CD4-positive, alpha-beta T cell (primary cell): ENCODE results near the gene FBLN1. TPM values are rescaled to one million over a fixed set of nuclear protein-coding genes. Genes with fewer than 3 reads are reported as not detected.

Experiments
- ATAC-seq: fragments of 200-7000 bp; cut with Tn5 transposase; one replicate; pipeline ENCODE4 v1.10.0; 2022; ENCODE audit warnings: mild to moderate bottlenecking; ENCODE audit not compliant: poor library complexity
- CTCF ChIA-PET: fragments of 350-600 bp; sonication (Branson Sonifier 250); formaldehyde crosslinking; loops from one replicate; lab custom pipeline; 2021; ENCODE audit warnings: antibody characterized with exemption, inconsistent platforms; lab: Charles Lee
- POLR2A ChIA-PET: fragments of 350-600 bp; sonication (Branson Sonifier 250); formaldehyde crosslinking; loops from one replicate; lab custom pipeline; 2021; ENCODE audit warnings: antibody characterized with exemption, inconsistent platforms; lab: Charles Lee
- DNase-seq, 14 experiments: peaks; one replicate each; pipeline ENCODE4 v3.0.0-alpha.2; 2013 to 2020; ENCODE audit warnings: mixed read lengths in 2 of 14
- H3K27ac ChIP-seq, 2 donors: one replicate each; pipeline versions ENCODE4 v1.5.1 to v1.7.0; 2013; ENCODE audit warnings: low read length in 2 of 2, low read depth in 1 of 2, mild to moderate bottlenecking in 1 of 2
- H3K27me3 ChIP-seq, 2 experiments: 1 replicate in 1 of 2; 2 replicates in 1 of 2; pipeline versions ENCODE4 v1.6.1 to v1.7.0; 2013; ENCODE audit warnings: low read length in 2 of 2, control low read depth in 1 of 2, mild to moderate bottlenecking in 1 of 2, moderate library complexity in 1 of 2; ENCODE audit not compliant: insufficient read depth in 2 of 2, control insufficient read depth in 1 of 2
- H3K36me3 ChIP-seq: one replicate; pipeline ENCODE4 v1.6.1; 2013; ENCODE audit warnings: low read length, control low read depth; ENCODE audit not compliant: insufficient read depth
- H3K4me1 ChIP-seq: one replicate; pipeline ENCODE4 v1.6.1; 2013; ENCODE audit warnings: low read length, control low read depth; ENCODE audit not compliant: insufficient read depth
- H3K4me3 ChIP-seq: one replicate; pipeline ENCODE4 v1.5.1; 2013; ENCODE audit warnings: mild to moderate bottlenecking, low read length, moderate library complexity
- H3K9me3 ChIP-seq, 2 experiments: 1 replicate in 1 of 2; 2 replicates in 1 of 2; pipeline versions ENCODE4 v1.6.1 to v1.7.0; 2013; ENCODE audit warnings: low read length in 2 of 2, mild to moderate bottlenecking in 2 of 2, control low read depth in 1 of 2, moderate library complexity in 1 of 2; ENCODE audit not compliant: control insufficient read depth in 1 of 2, insufficient read depth in 1 of 2
- H3K27ac Mint-ChIP-seq: one replicate; pipeline ENCODE4 v1.8.0; 2020; ENCODE audit warnings: mixed read lengths
- H3K27me3 Mint-ChIP-seq: one replicate; pipeline ENCODE4 v1.8.0; 2021; ENCODE audit warnings: mixed read lengths
- H3K36me3 Mint-ChIP-seq: one replicate; pipeline ENCODE4 v1.8.0; 2021; ENCODE audit warnings: low read depth, mixed read lengths
- H3K4me1 Mint-ChIP-seq: one replicate; pipeline ENCODE4 v1.8.0; 2021; ENCODE audit warnings: low read depth, mixed read lengths
- H3K4me3 Mint-ChIP-seq: one replicate; pipeline ENCODE4 v1.8.0; 2020; ENCODE audit warnings: mild to moderate bottlenecking, mixed read lengths
- H3K9me3 Mint-ChIP-seq: one replicate; pipeline ENCODE4 v1.8.0; 2020; ENCODE audit warnings: mixed read lengths
- intact Hi-C, 2 experiments: fragments of 100-400 bp; cut with DNase I in 1 of 2; cut with micrococcal nuclease in 1 of 2; formaldehyde crosslinking; loops; one replicate each; pipeline versions ENCODE4 v1.15.1 to v1.9.0; 2023 to 2025; cut with DNase I, micrococcal nuclease
- total RNA-seq, 174 experiments: library from RNA in 2 of 174; stranded (reverse) in 2 of 174; gene quantifications; one replicate each; pipeline ENCODE4 v1.2.3 and lab custom pipeline; 2021 to 2026
- TF ChIP-seq, protein P1 (sequence below): fragments of 200-600 bp; IDR thresholded peaks from one replicate; pipeline ENCODE4 v1.8.0; 2022; ENCODE audit warnings: antibody characterized with exemption, mild to moderate bottlenecking

FBLN1 gene
- total RNA-seq, 2 experiments from 2014 or later: not detected

DNA sequence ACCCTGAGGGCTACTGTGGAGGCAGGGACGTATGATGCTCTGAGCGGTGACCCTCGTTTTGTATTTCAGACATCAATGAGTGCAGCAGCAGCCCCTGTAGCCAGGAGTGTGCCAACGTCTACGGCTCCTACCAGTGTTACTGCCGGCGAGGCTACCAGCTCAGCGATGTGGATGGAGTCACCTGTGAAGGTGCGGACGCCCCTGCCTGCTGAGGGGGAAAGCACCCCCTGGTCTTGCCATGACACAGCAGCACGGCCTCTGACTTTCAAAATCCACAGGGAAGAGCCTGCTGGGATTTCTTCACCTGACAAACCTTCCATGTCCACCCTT lies 44.3 kb downstream of the FBLN1 start:
- intact Hi-C loops: no loop called here
- Mint-ChIP-seq H3K9me3 (no peaks in the 10 kb centered on the region), H3K4me3 (no peak overlapping the region), H3K27me3 (no peaks in the 10 kb centered on the region), H3K27ac (no peak overlapping the region), H3K4me1 (no peaks in the 10 kb centered on the region), H3K36me3 (no peaks in the 10 kb centered on the region)
- H3K9me3 ChIP-seq: peaks cover 0 to 9% of the 10 kb centered on the region in 2 experiments
- H3K27ac ChIP-seq: no peak overlapping the region
- POLR2A ChIA-PET: no interaction called here
- DNase-seq (no peak), ATAC-seq (no peak)
- peaks cover 0 to 2% of the 10 kb centered on the region in 2 experiments for H3K27me3 ChIP-seq
- TF ChIP-seq, protein P1, sequence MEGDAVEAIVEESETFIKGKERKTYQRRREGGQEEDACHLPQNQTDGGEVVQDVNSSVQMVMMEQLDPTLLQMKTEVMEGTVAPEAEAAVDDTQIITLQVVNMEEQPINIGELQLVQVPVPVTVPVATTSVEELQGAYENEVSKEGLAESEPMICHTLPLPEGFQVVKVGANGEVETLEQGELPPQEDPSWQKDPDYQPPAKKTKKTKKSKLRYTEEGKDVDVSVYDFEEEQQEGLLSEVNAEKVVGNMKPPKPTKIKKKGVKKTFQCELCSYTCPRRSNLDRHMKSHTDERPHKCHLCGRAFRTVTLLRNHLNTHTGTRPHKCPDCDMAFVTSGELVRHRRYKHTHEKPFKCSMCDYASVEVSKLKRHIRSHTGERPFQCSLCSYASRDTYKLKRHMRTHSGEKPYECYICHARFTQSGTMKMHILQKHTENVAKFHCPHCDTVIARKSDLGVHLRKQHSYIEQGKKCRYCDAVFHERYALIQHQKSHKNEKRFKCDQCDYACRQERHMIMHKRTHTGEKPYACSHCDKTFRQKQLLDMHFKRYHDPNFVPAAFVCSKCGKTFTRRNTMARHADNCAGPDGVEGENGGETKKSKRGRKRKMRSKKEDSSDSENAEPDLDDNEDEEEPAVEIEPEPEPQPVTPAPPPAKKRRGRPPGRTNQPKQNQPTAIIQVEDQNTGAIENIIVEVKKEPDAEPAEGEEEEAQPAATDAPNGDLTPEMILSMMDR: no peak
- no peaks in the 10 kb centered on the region for H3K4me1 ChIP-seq
- CTCF ChIA-PET: no interaction called here
- H3K36me3 ChIP-seq: no peaks in the 10 kb centered on the region
- H3K4me3 ChIP-seq: no peak overlapping the region

GRCh38 chr22:45547731-45548130 lies 45.0 kb downstream of the FBLN1 start:
- ChIA-PET POLR2A (interaction anchor here (0.7 kb wide), 1 partner anchor 439 kb away, joined by 3 read pairs; no protein-coding TSS in a partner anchor), CTCF (no interaction called here)
- no peaks in the 10 kb centered on the region for H3K4me1 ChIP-seq
- TF ChIP-seq, protein P1: no peak
- H3K27me3 ChIP-seq: peaks cover 0 to 2% of the 10 kb centered on the region in 2 experiments
- intact Hi-C loops: no loop called here
- H3K36me3 ChIP-seq: no peaks in the 10 kb centered on the region
- ATAC-seq (no peak), DNase-seq (no peak)
- no peak overlapping the region for H3K27ac ChIP-seq
- Mint-ChIP-seq H3K27me3 (no peaks in the 10 kb centered on the region), H3K4me3 (no peak overlapping the region), H3K9me3 (no peaks in the 10 kb centered on the region), H3K4me1 (no peaks in the 10 kb centered on the region), H3K36me3 (no peaks in the 10 kb centered on the region), H3K27ac (no peak overlapping the region)
- no peak overlapping the region for H3K4me3 ChIP-seq
- H3K9me3 ChIP-seq: peaks cover 0 to 14% of the 10 kb centered on the region in 2 experiments

DNA sequence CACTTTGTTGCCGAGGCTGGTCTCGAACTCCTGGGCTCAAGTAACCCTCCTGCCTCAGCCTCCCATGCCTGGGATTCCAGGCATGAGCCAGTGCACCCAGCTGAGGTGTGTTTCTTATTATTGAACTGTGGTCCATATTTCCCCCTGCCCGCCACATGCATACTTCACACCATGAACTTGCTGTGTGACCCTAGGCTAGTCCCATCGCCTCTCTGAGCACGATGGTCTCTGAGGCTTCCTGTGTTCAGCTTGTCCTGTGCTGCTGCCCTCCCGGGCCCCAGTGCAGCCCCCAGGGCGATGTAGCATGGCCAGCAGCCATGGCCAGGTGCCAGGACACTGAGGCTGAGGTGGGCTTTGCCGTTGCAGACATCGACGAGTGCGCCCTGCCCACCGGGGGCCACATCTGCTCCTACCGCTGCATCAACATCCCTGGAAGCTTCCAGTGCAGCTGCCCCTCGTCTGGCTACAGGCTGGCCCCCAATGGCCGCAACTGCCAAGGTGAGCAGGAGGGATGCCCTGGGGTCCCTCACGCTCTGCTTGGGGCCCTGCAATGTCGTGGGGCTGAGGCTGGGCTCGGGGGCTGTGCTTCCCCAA lies 45.7 kb downstream of the FBLN1 start:
- H3K4me1 ChIP-seq: no peaks in the 10 kb centered on the region
- H3K36me3 ChIP-seq: no peaks in the 10 kb centered on the region
- H3K4me1 Mint-ChIP-seq: no peaks in the 10 kb centered on the region
- H3K27ac Mint-ChIP-seq: no peak overlapping the region
- peaks cover 2% of the 10 kb centered on the region for H3K27me3 Mint-ChIP-seq
- H3K27ac ChIP-seq: no peak overlapping the region
- TF ChIP-seq, protein P1: no peak
- no peak overlapping the region for H3K4me3 Mint-ChIP-seq
- CTCF ChIA-PET: no interaction called here
- ATAC-seq (no peak), DNase-seq (no peak)
- no peaks in the 10 kb centered on the region for H3K9me3 Mint-ChIP-seq
- H3K36me3 Mint-ChIP-seq: no peaks in the 10 kb centered on the region
- no peak overlapping the region for H3K4me3 ChIP-seq
- POLR2A ChIA-PET: interaction anchor here (0.7 kb wide), 1 partner anchor 438 kb away, joined by 3 read pairs; no protein-coding TSS in a partner anchor
- intact Hi-C loops: no loop called here
- H3K27me3 ChIP-seq: peaks cover 0 to 2% of the 10 kb centered on the region in 2 experiments
- peaks cover 0 to 17% of the 10 kb centered on the region in 2 experiments for H3K9me3 ChIP-seq
